Measurements from ENCODE around the gene ASF1B.
A peak's percentile ranks its signal among the peaks of the same experiment; 100 is the strongest.

Gene ASF1B

DNA sequence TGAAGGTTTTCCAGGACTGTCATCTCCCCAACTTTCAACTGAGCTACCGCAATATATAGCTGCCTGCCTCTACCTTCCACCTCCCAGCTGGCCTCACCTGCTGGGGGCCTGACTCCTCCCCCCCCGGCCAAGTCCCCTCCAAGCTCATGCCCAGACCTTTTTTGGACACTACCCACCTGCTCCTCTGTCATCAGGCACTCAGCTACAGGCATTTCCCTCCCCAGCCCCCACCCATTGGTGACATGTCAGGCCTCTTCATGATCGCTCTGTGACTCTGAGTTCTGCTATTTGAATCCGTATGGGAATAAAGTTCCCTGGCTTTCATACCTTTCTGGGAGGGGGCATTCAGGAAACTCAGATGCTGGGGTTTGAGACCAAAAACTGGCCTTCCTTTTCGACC is 20.6 kb downstream of the ASF1B start:
- TF ChIP-seq YY1 (IDR thresholded peaks at IDR 0.05; ENCODE audit: low read depth), result no peak
- TF ChIP-seq RAD21 (IDR thresholded peaks at IDR 0.05; ENCODE audit: low read depth), result no peak
- no peak for TF ChIP-seq EP300 (IDR thresholded peaks at IDR 0.05; ENCODE audit: borderline replicate concordance)

DNA sequence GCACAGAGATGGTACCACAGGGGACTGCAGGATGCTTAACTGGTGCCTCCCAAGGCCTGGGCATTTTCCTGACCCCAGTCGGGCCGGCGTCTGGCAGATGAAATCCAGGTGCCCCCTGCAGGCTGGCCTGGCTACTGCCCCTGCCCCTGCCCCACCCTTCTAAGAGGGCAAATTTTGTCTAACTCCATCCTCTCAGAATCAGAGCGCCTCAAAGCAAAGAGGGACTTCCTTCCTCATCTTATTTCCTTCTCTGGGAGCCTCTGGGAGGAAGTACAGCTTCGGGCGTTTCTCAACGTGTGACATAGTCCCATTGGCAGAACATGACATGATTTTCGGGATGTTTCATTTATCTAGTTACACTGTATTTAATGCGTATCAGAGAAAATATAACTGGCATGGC is 21.5 kb downstream of the ASF1B start:
- TF ChIP-seq TAF1 (IDR thresholded peaks at IDR 0.05; ENCODE audit: low read depth), result no peak
- peak; percentile 35 for TF ChIP-seq RAD21 (IDR thresholded peaks at IDR 0.05; ENCODE audit: low read depth)

DNA sequence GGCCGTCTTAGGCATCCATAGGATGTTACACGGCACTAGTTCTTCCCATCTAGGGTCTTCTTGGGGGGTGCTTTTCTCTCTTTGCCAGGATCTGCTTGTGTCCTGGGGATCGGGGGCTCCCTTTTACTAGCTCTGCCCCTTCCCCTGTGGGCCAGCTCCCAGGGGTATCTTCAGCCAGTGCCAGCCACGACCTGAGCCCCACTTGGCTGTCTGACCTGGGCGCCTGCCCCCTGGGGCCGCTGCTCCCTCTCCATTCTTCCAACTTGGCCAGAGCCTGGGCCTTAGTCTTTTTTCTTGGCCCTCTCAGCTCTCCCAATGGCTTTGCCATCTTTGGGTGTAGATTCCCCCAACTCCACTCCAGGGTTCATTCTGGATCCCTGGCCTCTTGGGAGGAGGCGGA is 21.9 kb downstream of the ASF1B start:
- TF ChIP-seq TEAD4 (IDR thresholded peaks at IDR 0.05) (no peak), EP300 (IDR thresholded peaks at IDR 0.05; ENCODE audit: borderline replicate concordance) (no peak), EGR1 (IDR thresholded peaks at IDR 0.05) (no peak), RAD21 (IDR thresholded peaks at IDR 0.05; ENCODE audit: low read depth) (no peak), FOXM1 (IDR thresholded peaks at IDR 0.05; ENCODE audit: borderline replicate concordance, low read depth) (no peak), TAF1 (IDR thresholded peaks at IDR 0.05; ENCODE audit: low read depth) (no peak), YY1 (IDR thresholded peaks at IDR 0.05; ENCODE audit: low read depth) (no peak), TCF12 (IDR thresholded peaks at IDR 0.05; ENCODE audit: low read depth) (no peak), CREB1 (IDR thresholded peaks at IDR 0.05; ENCODE audit: low read depth) (no peak), ZBTB7A (IDR thresholded peaks at IDR 0.05; ENCODE audit: low read depth) (no peak), CEBPB (IDR thresholded peaks at IDR 0.05) (no peak), NFIC (IDR thresholded peaks at IDR 0.05) (no peak)
- TF ChIP-seq, protein P1, sequence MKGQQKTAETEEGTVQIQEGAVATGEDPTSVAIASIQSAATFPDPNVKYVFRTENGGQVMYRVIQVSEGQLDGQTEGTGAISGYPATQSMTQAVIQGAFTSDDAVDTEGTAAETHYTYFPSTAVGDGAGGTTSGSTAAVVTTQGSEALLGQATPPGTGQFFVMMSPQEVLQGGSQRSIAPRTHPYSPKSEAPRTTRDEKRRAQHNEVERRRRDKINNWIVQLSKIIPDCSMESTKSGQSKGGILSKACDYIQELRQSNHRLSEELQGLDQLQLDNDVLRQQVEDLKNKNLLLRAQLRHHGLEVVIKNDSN (IDR thresholded peaks at IDR 0.05), result no peak
- TF ChIP-seq, protein P2, sequence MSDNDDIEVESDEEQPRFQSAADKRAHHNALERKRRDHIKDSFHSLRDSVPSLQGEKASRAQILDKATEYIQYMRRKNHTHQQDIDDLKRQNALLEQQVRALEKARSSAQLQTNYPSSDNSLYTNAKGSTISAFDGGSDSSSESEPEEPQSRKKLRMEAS (IDR thresholded peaks at IDR 0.05), result no peak
- TF ChIP-seq, protein P3, sequence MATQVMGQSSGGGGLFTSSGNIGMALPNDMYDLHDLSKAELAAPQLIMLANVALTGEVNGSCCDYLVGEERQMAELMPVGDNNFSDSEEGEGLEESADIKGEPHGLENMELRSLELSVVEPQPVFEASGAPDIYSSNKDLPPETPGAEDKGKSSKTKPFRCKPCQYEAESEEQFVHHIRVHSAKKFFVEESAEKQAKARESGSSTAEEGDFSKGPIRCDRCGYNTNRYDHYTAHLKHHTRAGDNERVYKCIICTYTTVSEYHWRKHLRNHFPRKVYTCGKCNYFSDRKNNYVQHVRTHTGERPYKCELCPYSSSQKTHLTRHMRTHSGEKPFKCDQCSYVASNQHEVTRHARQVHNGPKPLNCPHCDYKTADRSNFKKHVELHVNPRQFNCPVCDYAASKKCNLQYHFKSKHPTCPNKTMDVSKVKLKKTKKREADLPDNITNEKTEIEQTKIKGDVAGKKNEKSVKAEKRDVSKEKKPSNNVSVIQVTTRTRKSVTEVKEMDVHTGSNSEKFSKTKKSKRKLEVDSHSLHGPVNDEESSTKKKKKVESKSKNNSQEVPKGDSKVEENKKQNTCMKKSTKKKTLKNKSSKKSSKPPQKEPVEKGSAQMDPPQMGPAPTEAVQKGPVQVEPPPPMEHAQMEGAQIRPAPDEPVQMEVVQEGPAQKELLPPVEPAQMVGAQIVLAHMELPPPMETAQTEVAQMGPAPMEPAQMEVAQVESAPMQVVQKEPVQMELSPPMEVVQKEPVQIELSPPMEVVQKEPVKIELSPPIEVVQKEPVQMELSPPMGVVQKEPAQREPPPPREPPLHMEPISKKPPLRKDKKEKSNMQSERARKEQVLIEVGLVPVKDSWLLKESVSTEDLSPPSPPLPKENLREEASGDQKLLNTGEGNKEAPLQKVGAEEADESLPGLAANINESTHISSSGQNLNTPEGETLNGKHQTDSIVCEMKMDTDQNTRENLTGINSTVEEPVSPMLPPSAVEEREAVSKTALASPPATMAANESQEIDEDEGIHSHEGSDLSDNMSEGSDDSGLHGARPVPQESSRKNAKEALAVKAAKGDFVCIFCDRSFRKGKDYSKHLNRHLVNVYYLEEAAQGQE (IDR thresholded peaks at IDR 0.05; ENCODE audit: low read depth), result no peak

DNA sequence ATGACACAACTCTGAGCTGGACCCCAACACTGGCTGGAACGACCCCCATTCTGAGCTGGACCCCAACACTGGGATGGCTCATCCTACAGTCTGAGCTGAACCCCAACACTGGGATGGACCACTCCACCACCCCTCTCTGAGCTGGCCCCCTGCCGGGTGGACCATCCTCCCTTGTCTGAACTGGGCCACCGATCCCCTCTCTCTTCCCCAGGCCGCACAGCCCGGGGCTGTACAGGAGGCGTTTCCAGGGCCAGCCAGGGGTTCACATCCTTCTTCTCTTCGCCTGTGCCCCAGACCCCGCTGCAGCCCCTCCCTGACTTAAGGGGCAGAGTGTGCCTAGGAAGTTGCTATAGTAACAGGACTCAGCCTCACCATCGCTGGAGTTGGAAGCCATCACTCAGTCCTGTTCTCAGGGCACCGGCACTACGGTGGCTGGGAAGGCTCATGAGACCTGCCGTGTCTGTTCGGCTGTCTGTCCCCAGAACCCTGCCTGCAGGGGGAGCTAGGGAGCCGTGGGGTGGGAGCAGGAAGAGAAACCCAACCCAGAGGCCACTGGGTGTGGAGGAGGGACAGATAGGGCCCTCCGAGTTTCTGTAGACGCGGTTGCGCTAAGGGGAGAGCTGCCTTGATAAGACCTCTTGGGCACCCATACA is 22.5 kb downstream of the ASF1B start:
- TF ChIP-seq CREB1 (IDR thresholded peaks at IDR 0.05; ENCODE audit: low read depth) (no peak), ZBTB7A (IDR thresholded peaks at IDR 0.05; ENCODE audit: low read depth) (no peak), EGR1 (IDR thresholded peaks at IDR 0.05) (no peak), NFIC (IDR thresholded peaks at IDR 0.05) (no peak)
- TF ChIP-seq, protein P1 (IDR thresholded peaks at IDR 0.05), result no peak
- TF ChIP-seq, protein P2 (IDR thresholded peaks at IDR 0.05), result no peak

DNA sequence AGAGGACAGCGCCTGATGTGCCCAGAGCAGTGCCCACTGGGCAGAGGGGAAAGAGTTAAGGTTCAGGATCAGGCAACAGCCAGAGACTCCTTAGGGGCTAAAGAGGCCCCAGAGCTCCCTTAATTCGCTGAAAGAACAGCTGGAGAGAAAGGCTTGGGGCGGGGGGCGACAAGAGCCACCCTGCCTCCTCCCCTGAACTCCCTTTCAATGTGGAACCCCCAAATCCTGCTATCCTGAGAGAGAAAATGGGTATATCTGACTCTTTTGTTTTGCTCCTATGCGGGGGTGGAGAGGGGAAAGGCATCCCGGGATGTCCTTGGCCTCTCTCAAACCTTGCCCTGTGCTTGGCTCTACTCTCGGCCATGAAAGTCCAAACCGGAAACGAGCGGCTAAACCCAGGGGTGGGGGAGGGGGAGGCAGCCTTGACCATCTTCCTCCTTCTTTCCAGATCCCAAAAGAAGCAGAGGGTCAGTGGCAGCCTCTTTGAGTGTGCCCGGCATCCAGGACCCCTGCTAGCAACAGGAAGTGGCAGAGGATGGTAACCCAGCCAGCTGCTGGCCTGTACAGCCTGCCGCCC is 23.5 kb downstream of the ASF1B start:
- TF ChIP-seq FOXM1 (IDR thresholded peaks at IDR 0.05; ENCODE audit: borderline replicate concordance, low read depth), result no peak
- no peak for TF ChIP-seq EP300 (IDR thresholded peaks at IDR 0.05; ENCODE audit: borderline replicate concordance)
- no peak for TF ChIP-seq TAF1 (IDR thresholded peaks at IDR 0.05; ENCODE audit: low read depth)
- TF ChIP-seq NFIC (IDR thresholded peaks at IDR 0.05), result no peak
- no peak for TF ChIP-seq TEAD4 (IDR thresholded peaks at IDR 0.05)
- TF ChIP-seq, protein P1 (IDR thresholded peaks at IDR 0.05), result no peak
- no peak for TF ChIP-seq TCF12 (IDR thresholded peaks at IDR 0.05; ENCODE audit: low read depth)
- no peak for TF ChIP-seq RAD21 (IDR thresholded peaks at IDR 0.05; ENCODE audit: low read depth)
- TF ChIP-seq CREB1 (IDR thresholded peaks at IDR 0.05; ENCODE audit: low read depth), result no peak
- TF ChIP-seq YY1 (IDR thresholded peaks at IDR 0.05; ENCODE audit: low read depth), result no peak
- TF ChIP-seq ZBTB7A (IDR thresholded peaks at IDR 0.05; ENCODE audit: low read depth), result no peak

DNA sequence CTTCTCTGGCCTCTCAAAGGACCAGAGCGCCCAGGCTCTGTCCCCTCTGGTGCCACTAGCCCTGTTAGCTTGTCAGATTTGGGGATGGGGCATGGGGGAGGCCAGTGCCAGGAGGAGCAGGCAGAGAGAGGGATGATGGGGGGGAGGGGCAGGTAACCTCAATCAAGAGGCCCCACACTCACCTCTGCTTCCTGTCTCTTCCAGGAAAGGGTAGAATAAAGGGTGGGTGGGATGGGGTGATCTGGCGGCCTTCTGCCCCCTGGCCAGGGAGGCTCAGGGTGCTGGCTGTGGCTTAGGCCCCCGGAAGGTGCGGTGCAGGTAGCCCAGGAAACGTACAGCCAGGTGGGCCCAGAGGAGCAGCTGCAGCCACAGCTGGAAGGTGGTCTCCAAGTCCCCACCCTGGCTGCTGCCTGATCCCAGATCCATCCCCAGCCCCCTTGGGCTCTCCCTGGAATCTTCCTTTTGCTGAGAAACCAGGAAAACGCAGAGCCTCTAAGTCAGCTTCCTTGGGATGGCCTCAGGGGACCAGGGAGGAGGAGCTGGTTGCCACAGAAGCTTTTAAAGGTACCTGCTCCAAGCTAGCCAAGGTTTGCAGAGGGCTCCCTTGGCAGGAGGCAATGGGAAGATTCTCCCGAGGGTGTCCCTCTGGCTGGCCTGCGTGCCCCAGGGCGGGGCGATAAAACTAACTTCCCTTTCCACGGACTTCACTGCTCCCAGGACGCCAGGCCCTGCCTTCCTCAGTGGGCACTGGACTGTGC is 24.2 kb downstream of the ASF1B start:
- TF ChIP-seq ZBTB7A (IDR thresholded peaks at IDR 0.05; ENCODE audit: low read depth) (no peak), YY1 (IDR thresholded peaks at IDR 0.05; ENCODE audit: low read depth) (no peak), TEAD4 (IDR thresholded peaks at IDR 0.05) (no peak), FOXM1 (IDR thresholded peaks at IDR 0.05; ENCODE audit: borderline replicate concordance, low read depth) (no peak), TAF1 (IDR thresholded peaks at IDR 0.05; ENCODE audit: low read depth) (no peak), NFIC (IDR thresholded peaks at IDR 0.05) (no peak), CEBPB (IDR thresholded peaks at IDR 0.05) (no peak), EGR1 (IDR thresholded peaks at IDR 0.05) (no peak), CREB1 (IDR thresholded peaks at IDR 0.05; ENCODE audit: low read depth) (no peak), EP300 (IDR thresholded peaks at IDR 0.05; ENCODE audit: borderline replicate concordance) (no peak), TCF12 (IDR thresholded peaks at IDR 0.05; ENCODE audit: low read depth) (no peak), RAD21 (IDR thresholded peaks at IDR 0.05; ENCODE audit: low read depth) (no peak)
- TF ChIP-seq, protein P2 (IDR thresholded peaks at IDR 0.05), result no peak
- TF ChIP-seq, protein P3 (IDR thresholded peaks at IDR 0.05; ENCODE audit: low read depth), result no peak
- TF ChIP-seq, protein P1 (IDR thresholded peaks at IDR 0.05), result no peak
